CD4-positive, alpha-beta T cell treated with Interleukin-6 at 100 ng/mL for 8 hours (primary cell): ENCODE measurements around the gene KAT6B.

Source experiments
- DNase-seq: peaks from one replicate; pipeline ENCODE4 v3.0.0-alpha.2; 2020; ENCODE audit warnings: mixed read lengths, low spot score

Gene KAT6B

GRCh38 chr10:74823791-74824183, 2.6 kb upstream of the KAT6B start:
- DNase-seq, result no peak

- peak; percentile 19 for DNase-seq
These were observed 2.1 kb upstream of the KAT6B start for GRCh38 chr10:74824184-74824899.

- peak; percentile 37 for DNase-seq
These were observed 1.5 kb upstream of the KAT6B start for GRCh38 chr10:74824900-74825370.

- peak; percentile 55 for DNase-seq
These were observed 844 bp upstream of the KAT6B start for GRCh38 chr10:74825371-74826141.

GRCh38 chr10:74827045-74827441, 643 bp downstream of the KAT6B start:
- no peak for DNase-seq

- no peak for DNase-seq
These were observed 1.3 kb downstream of the KAT6B start for GRCh38 chr10:74827694-74828093.

- DNase-seq, result no peak
These were observed 2.5 kb downstream of the KAT6B start for GRCh38 chr10:74828946-74829345.

DNA sequence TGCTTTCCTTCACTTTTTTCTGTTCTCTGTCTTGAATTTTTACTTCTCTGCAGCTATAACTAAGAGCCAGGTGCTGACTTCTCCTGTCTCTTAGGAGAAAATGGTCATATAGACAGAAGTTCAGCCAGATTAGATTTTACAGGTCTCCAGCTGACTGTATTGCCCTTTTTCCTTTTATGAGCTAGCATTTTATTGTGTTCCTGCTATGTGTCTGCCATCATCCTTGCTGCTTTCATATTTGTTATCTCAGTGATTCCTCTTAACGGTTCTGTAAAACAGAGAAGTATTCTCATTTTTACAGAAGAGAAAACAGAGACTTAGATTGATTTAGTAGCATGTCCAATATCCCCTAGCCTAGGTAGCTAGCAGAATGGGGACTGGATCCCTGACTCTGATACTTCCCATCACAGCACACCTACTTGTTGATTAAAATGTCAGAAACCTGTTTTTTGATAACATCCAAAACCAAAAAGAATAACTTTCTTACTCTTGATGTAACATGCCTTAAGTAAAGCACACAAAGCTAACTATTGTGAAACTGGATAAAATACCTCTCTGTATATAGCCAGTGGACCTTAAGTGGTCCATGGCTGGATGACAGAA, 5.2 kb downstream of the KAT6B start:
- DNase-seq, result no peak

DNA sequence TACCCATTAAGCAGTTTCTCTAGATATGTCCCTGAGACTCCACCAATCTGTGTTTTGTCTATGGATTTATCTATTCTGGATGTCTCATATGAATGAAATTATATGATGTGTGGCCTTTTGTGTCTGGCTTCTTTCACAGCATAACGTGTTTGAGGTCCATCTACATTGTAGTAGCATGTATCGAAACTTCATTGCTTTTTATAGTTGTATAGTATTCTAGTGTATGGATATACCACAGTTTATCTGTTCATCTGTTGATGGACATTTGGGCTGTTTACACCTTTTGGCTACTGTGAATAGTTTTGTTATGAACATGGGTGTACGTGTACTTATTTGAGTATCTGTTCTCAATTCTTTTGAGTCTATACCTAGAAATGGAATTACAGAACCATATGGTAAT, 9.6 kb downstream of the KAT6B start:
- no peak for DNase-seq

GRCh38 chr10:74836877-74837276, 10.5 kb downstream of the KAT6B start:
- DNase-seq, result no peak

- no peak for DNase-seq
These were observed 11.3 kb downstream of the KAT6B start for GRCh38 chr10:74837743-74838142.

DNA sequence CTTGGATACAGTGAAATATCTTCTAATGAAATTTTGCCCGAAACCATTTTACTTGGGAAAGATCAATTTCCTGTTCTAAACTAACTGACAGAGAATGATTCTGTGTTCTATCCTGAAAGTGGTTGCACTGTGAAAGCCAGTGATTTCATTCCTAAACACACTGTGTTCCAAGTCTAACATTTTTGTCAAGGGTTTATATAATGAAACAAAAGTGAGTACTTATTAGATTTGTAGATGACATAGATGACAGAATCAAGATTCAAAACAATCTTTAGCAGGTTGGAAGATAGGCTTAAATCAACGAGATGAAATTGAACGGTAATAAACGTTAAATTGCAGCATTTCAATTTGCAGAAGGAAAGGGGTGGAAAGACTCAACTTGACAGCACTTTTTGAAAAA, 13.3 kb downstream of the KAT6B start:
- no peak for DNase-seq

GRCh38 chr10:74841265-74841973, 15.0 kb downstream of the KAT6B start:
- DNase-seq, result no peak

- DNase-seq, result no peak
These were observed 16.0 kb downstream of the KAT6B start for GRCh38 chr10:74842301-74842954.

DNA sequence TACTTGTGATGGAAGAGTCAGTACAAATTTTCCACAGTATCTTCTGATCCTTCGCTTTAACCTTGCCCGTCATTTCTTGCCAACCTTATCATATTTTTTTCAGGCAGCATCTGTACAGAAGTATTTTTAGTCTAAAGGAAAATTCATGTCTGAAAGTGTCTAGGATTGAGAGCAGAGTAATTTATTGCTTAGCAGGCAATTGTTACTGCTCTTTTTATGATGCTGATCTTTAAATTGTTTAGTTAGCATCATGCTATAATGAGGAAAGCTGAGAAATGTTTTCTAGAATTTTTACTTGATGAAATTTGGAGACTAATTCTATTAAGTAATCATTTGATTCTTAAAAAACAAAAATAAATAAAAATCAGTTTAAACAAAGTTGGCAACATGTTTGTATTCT, 20.6 kb downstream of the KAT6B start:
- no peak for DNase-seq

DNA sequence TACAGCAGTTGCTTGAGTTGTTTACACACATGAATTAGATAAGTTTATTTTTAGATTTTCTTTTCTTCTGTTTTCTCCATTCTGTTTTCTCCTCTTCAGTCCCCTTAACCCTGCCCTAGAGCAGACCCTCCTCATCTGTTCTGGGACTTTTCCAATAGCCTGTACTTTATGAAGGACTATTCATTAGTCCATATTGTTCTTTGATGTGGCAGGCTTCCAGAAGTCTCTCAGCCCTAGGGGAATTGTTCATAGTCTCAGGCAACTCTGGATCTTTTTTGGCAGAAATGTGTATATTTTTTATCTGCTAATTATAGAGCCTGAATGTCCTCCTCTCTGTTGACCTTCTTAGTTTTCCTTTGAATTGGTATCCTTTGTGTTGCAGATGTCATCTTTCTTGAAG, 25.4 kb downstream of the KAT6B start:
- no peak for DNase-seq

DNA sequence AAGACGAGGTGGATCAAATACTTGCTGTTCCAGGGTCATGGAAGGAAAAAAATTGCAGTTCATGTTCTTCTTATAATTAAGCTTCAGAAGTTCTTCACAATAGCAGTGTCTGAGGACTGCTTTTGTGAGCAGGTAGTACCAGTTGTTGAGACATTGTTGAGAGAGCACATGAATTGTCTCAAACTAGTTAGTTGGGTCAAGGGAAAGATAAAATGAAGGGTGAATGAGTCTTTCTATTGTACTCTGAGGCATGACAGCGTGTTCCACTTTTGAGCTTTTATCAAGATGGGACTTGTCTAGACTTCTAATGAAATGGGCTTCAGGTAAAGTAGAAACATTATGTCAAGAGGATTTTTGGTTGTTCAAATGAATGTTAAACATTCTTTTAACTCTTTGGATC, 26.0 kb downstream of the KAT6B start:
- no peak for DNase-seq

- DNase-seq, result no peak
These were observed 28.2 kb downstream of the KAT6B start for GRCh38 chr10:74854610-74855009.

- no peak for DNase-seq
These were observed 28.6 kb downstream of the KAT6B start for GRCh38 chr10:74855027-74855426.

DNA sequence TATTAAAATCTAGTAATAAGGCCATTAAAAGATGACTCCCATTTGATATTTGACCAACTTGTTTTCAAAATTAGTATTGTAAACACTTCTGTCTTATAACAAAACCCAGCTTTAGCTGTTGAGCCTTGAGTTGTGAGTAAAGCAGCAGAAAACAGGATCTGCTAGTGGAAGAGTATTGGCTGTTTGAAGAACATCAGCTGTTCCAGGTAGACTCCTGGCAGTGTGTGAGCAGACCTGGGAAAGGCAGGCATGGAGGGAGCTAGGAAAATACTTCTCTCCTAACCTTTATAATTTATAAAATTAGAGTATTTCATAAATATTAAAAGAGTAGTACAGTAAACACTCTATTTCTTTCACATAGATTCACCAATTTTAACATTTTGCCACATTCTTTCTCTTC, 29.0 kb downstream of the KAT6B start:
- DNase-seq, result no peak

DNA sequence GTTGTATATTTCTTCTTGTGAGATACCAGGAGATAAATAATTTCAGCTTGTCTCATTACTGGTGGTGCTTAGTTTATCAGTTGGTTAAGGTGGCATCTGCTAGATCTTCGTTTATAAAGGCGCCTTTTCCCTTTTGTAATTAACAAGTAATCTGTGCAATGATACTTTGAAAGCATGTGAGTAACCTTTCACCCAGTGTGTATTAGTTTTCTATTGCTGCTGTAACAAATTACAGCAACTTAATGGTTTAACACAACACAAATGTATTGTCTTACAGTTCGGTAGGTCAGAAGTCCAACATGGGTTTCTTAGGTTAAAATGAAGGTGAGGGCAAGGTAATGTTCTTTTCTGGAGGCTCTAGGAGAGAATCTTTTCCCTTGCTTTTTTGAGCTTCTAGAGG, 30.5 kb downstream of the KAT6B start:
- no peak for DNase-seq

GRCh38 chr10:74857586-74857985, 31.2 kb downstream of the KAT6B start:
- no peak for DNase-seq
